Endodermal cell (in vitro differentiated cells): ENCODE results near the gene HPD. TPM values are rescaled to one million over a fixed set of nuclear protein-coding genes. Genes with fewer than 3 reads are reported as not detected.
A peak's percentile ranks its signal among the peaks of the same experiment; 100 is the strongest.

ENCODE experiments used
- DNase-seq: peaks from one replicate; pipeline ENCODE4 v3.0.0-alpha.2; 2017
- H3K27ac ChIP-seq: 2 replicates; pipeline ENCODE4 v1.5.1; 2013; ENCODE audit warnings: mild to moderate bottlenecking, low read depth, low read length, moderate library complexity
- H3K27me3 ChIP-seq: 2 replicates; pipeline ENCODE4 v1.6.1; 2013; ENCODE audit warnings: mild to moderate bottlenecking, low read length, moderate library complexity; ENCODE audit not compliant: insufficient read depth, control insufficient read depth, poor library complexity, severe bottlenecking
- H3K36me3 ChIP-seq: 2 replicates; pipeline ENCODE4 v1.7.0; 2013; ENCODE audit warnings: mild to moderate bottlenecking, low read length, moderate library complexity; ENCODE audit not compliant: control insufficient read depth, insufficient read depth
- H3K4me1 ChIP-seq: one replicate; pipeline ENCODE4 v1.7.0; 2013; ENCODE audit warnings: low read length; ENCODE audit not compliant: control insufficient read depth, insufficient read depth
- H3K4me3 ChIP-seq: 2 replicates; pipeline ENCODE4 v1.5.1; 2013; ENCODE audit warnings: mild to moderate bottlenecking, low read length, moderate library complexity
- H3K9ac ChIP-seq: 2 replicates; pipeline ENCODE4 v1.6.1; 2013; ENCODE audit warnings: mild to moderate bottlenecking, low read length, moderate library complexity; ENCODE audit not compliant: poor library complexity, severe bottlenecking; ENCODE audit errors: extremely low read depth
- H3K9me3 ChIP-seq: 2 replicates; pipeline ENCODE4 v1.6.1; 2013; ENCODE audit warnings: mild to moderate bottlenecking, low read length, moderate library complexity; ENCODE audit not compliant: control insufficient read depth
- H3K27ac Mint-ChIP-seq: 2 replicates; pipeline ENCODE4 v1.8.0; 2020; ENCODE audit warnings: mixed read lengths
- H3K27me3 Mint-ChIP-seq: 2 replicates; pipeline ENCODE4 v1.8.0; 2021; ENCODE audit warnings: mild to moderate bottlenecking, mixed read lengths; ENCODE audit not compliant: insufficient read depth
- H3K36me3 Mint-ChIP-seq: 2 replicates; pipeline ENCODE4 v1.8.0; 2020; ENCODE audit warnings: low read depth, mixed read lengths
- H3K4me1 Mint-ChIP-seq: 2 replicates; pipeline ENCODE4 v1.8.0; 2020; ENCODE audit warnings: mixed read lengths
- H3K4me3 Mint-ChIP-seq: 2 replicates; pipeline ENCODE4 v1.8.0; 2020; ENCODE audit warnings: mild to moderate bottlenecking, moderate library complexity, mixed read lengths
- H3K9me3 Mint-ChIP-seq: 2 replicates; pipeline ENCODE4 v1.8.0; 2020; ENCODE audit warnings: mild to moderate bottlenecking, mixed read lengths
- CTCF ChIP-seq: fragments of 200-600 bp; sonication (generic); conservative IDR thresholded peaks from 2 replicates; pipeline ENCODE4 v1.5.0; 2021; ENCODE audit warnings: antibody characterized with exemption, mild to moderate bottlenecking
- whole genome bisulfite sequencing, 2 experiments: methylation state at CpG; one replicate each; pipeline versions ENCODE4 v1.1.5 to v1.1.7; 2013; ENCODE audit warnings: missing lambda C conversion rate in 2 of 2, mixed read lengths in 1 of 2; ENCODE audit not compliant: insufficient coverage in 1 of 2, insufficient read length in 1 of 2; 5-methylcytosine and 5-hydroxymethylcytosine counted together
- total RNA-seq, 2 donors: library from RNA; stranded (reverse); fragmentation: NEBNext Ultra II Directional in 1 of 2; extraction: Animal tissue kit (Norgen Biotek cat#: 25700) in 1 of 2; gene quantifications; 2 replicates in 1 of 2; 3 replicates in 1 of 2; pipeline ENCODE4 v1.2.1, GENCODE V29; 2021

The HPD gene
- total RNA-seq, 2 donors from 2014 or later: 0.55 to 0.71 TPM

DNA sequence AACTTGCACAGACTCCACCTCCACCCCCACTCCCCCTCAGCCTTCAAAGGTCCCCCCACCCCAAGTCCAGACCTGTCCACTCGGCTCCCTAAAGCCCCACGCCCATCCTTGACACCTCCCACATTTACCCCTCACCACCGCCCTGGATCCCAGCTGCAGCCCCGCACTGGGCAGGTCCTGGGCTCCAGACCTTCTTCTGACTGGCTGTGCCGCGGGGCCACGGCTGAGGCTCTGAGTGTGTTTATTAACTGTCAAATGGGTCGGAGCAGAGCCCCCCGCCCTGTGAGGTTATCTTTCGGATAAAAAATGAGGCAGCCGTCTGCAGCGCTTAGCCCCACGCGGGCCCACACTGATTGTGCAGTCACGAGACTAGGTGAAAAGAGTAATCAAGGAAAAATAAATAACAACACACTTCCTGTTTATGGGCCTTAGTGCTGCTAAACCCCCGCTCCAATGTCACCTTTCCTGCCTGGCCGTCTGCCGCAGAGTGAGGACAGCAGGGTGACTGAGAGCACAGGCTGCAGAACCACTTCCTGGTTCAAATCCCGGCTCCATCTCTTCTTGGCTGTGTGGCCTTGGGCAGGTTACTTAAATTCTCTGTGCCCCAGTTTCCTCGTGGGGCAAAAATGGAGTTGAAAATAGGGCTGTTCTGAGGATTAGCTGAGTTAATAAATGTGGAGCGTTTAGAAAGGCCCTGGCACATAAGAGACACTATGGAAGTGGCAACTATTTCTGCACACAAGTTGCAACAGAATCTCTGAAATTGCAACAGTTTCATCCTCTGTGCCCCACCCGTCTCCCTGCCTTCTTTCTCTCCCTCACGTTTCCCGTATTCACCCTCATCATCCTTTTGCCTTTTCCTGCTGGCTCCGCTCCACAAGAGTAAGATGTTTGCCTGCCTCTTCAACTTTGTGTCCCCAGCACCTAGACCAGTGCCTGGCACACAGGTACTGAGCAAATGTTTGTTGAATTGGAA is 45.5 kb downstream of the HPD start:
- no peak for TF ChIP-seq CTCF
- Mint-ChIP-seq H3K4me1 (peaks cover 16% of the 10 kb centered on the region), H3K27me3 (no peaks in the 10 kb centered on the region), H3K4me3 (peak overlapping the region; percentile 75), H3K9me3 (no peaks in the 10 kb centered on the region), H3K36me3 (peaks cover 61% of the 10 kb centered on the region), H3K27ac (peak overlapping the region; percentile 70)
- Histone ChIP-seq H3K9ac (no peak overlapping the region), H3K27ac (no peak overlapping the region), H3K36me3 (peaks cover 76% of the 10 kb centered on the region), H3K4me1 (peaks cover 4% of the 10 kb centered on the region), H3K4me3 (peak overlapping the region; percentile 94), H3K9me3 (no peaks in the 10 kb centered on the region), H3K27me3 (no peaks in the 10 kb centered on the region)
- DNase-seq: no peak
- 80 to 85% methylated on average over 18 to 25 of the region's 25 CpGs for WGBS, 2 experiments

GRCh38 chr12:121812320-121812871 is 46.3 kb downstream of the HPD start:
- Histone ChIP-seq H3K9me3 (no peaks in the 10 kb centered on the region), H3K36me3 (peaks cover 71% of the 10 kb centered on the region), H3K27ac (no peak overlapping the region), H3K27me3 (no peaks in the 10 kb centered on the region), H3K4me3 (peak overlapping the region; percentile 94), H3K9ac (peak overlapping the region; percentile 57), H3K4me1 (peaks cover 4% of the 10 kb centered on the region)
- peak overlapping the region; percentile 75 for H3K4me3 Mint-ChIP-seq
- H3K27ac Mint-ChIP-seq: peak overlapping the region; percentile 70
- H3K9me3 Mint-ChIP-seq: no peaks in the 10 kb centered on the region
- 4 to 11% methylated on average over 14 to 26 of the region's 26 CpGs for WGBS, 2 experiments
- no peaks in the 10 kb centered on the region for H3K27me3 Mint-ChIP-seq
- peak; percentile 97 for DNase-seq
- peak; percentile 65 for TF ChIP-seq CTCF
- peaks cover 54% of the 10 kb centered on the region for H3K36me3 Mint-ChIP-seq
- peaks cover 16% of the 10 kb centered on the region for H3K4me1 Mint-ChIP-seq

DNA sequence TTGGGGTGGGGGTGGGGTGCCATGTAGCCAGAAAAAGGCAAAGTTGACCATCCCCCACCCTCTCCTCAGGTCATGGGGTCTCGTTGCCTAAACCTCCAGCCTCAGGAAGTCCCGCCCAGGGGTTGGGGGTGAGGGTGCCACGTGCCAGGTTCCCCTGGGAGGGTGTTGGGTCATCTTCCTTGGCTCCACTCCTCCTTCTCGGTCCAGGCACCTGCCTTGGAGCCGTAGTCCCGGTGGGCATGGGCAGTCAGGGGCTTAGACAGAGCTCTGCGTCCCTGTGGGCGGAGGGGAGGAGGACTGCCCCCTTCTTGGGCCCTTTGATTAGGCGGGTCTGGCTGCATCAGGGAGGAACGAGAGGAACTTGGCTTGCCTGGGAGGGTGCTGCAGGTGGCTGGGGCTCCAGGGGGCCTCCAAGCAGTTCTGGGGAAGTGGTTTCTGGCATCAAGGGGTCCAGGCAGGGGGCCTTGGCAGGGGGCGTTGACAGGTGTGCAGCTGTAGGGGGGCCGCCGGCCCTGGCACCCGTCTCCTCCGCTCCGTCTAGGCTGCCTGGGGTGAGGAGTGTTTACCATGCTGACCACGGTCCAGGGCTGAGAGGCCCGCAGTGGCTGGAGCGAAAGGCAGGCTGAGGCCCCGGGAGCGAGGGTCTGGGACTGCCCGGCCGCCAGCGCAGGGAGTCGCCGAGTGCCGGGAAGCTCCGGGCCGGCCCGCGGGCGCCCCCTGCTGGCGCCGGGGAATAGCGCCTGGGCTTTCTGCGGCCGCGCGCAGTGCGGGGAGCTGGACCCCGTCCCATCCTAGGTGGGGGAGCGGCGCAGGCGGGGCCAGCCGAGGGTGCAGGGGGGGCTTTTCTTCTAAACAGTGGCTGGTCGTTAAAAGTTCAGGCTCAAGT is 47.0 kb downstream of the HPD start:
- Histone ChIP-seq H3K27ac (peak overlapping the region; percentile 57), H3K4me3 (peak overlapping the region; percentile 94), H3K9ac (peak overlapping the region; percentile 67), H3K27me3 (no peaks in the 10 kb centered on the region), H3K36me3 (peaks cover 64% of the 10 kb centered on the region), H3K9me3 (no peaks in the 10 kb centered on the region), H3K4me1 (peaks cover 4% of the 10 kb centered on the region)
- Mint-ChIP-seq H3K4me3 (peak overlapping the region; percentile 75), H3K27ac (peak overlapping the region; percentile 82), H3K9me3 (no peaks in the 10 kb centered on the region), H3K36me3 (peaks cover 50% of the 10 kb centered on the region), H3K4me1 (peaks cover 20% of the 10 kb centered on the region), H3K27me3 (no peaks in the 10 kb centered on the region)
- TF ChIP-seq CTCF: peak; percentile 100
- peak; percentile 94 for DNase-seq
- WGBS, 2 experiments: 7 to 12% methylated on average over 27 to 46 of the region's 46 CpGs
